ENCODE data around the gene PAOX.

- TF ChIP-seq EP300 (IDR thresholded peaks at IDR 0.05; ENCODE audit: borderline replicate concordance) (no peak), CREB1 (IDR thresholded peaks at IDR 0.05; ENCODE audit: low read depth) (no peak), TAF1 (IDR thresholded peaks at IDR 0.05; ENCODE audit: low read depth) (no peak; the same call in 1 of the 2 replicates), YY1 (IDR thresholded peaks at IDR 0.05; ENCODE audit: low read depth) (peak; percentile 73), MAX (IDR thresholded peaks at IDR 0.05) (peak; percentile 93), CEBPB (IDR thresholded peaks at IDR 0.05) (no peak), RAD21 (IDR thresholded peaks at IDR 0.05; ENCODE audit: low read depth) (no peak), ZBTB7A (IDR thresholded peaks at IDR 0.05; ENCODE audit: low read depth) (peak; percentile 92), FOXM1 (IDR thresholded peaks at IDR 0.05; ENCODE audit: borderline replicate concordance, low read depth) (no peak), EGR1 (IDR thresholded peaks at IDR 0.05) (peak; percentile 88), USF1 (IDR thresholded peaks at IDR 0.05) (0 out of 2 replicates have a peak, but pooled peaks have one; percentile 11), NFIC (IDR thresholded peaks at IDR 0.05) (no peak)
Measured at GRCh38 chr10:133357285-133358161, 21.5 kb upstream of the PAOX start, which contains the start of gene FUOM.

All from Ishikawa (cell line).